Testis (tissue), 3 donors: ENCODE results near the gene BOLL. TPM values are rescaled to one million over a fixed set of nuclear protein-coding genes. Genes with fewer than 3 reads are reported as not detected.

Source experiments
- DNase-seq: peaks from one replicate; pipeline ENCODE4 v3.0.0-alpha.2; 2019
- H3K27ac ChIP-seq, 2 donors: fragments of 200-600 bp; sonication (generic); one replicate each; pipeline ENCODE4 v1.5.1; 2019
- H3K27me3 ChIP-seq: fragments of 200-600 bp; sonication (generic); one replicate; pipeline ENCODE4 v1.5.1; 2019
- H3K36me3 ChIP-seq: fragments of 200-600 bp; sonication (generic); one replicate; pipeline ENCODE4 v1.5.1; 2017; ENCODE audit warnings: low read depth; ENCODE audit errors: missing control alignments
- H3K4me1 ChIP-seq: fragments of 200-600 bp; sonication (generic); one replicate; pipeline ENCODE4 v1.5.1; 2019
- H3K4me3 ChIP-seq, 2 donors: fragments of 200-600 bp; sonication (generic); one replicate each; pipeline ENCODE4 v1.5.1; 2017 to 2019
- H3K9me3 ChIP-seq: fragments of 200-600 bp; sonication (generic); one replicate; pipeline ENCODE4 v1.5.1; 2017
- POLR2A ChIP-seq: fragments of 450-650 bp; IDR thresholded peaks from one replicate; pipeline ENCODE4 v1.6.1; 2017; ENCODE audit warnings: antibody characterized with exemption, mild to moderate bottlenecking, moderate library complexity
- WGBS, 2 donors: methylation state at CpG; one replicate each; pipeline ENCODE4 v1.1.5; 2018; 5-methylcytosine and 5-hydroxymethylcytosine counted together
- intact Hi-C: fragments of 100-400 bp; cut with DNase I; formaldehyde crosslinking; loops from one replicate; pipeline ENCODE4 v1.15.1; 2023; ENCODE audit warnings: low total_unique reads
- polyA plus RNA-seq: library from polyadenylated mRNA; stranded (reverse); fragments of 350-450 nt; fragmentation: Illumina TruSeq; extraction: RNeasy Lipid Tissue Mini Kit (QIAGEN cat#74804); gene quantifications from one replicate; pipeline ENCODE4 v1.2.3, GENCODE V29; 2014; ENCODE audit warnings: low read depth, low replicate concordance; ENCODE audit not compliant: insufficient read depth
- total RNA-seq, 2 donors: library from RNA; depleted of rRNA; stranded (reverse); fragments of >200 nt; gene quantifications; one replicate each; pipeline ENCODE4 v1.2.3, GENCODE V29; 2016
- TF ChIP-seq, protein P1 (sequence below), 3 experiments: fragments of 450-650 bp in 2 of 3; fragments of 200-600 bp in 1 of 3; sonication (generic) in 1 of 3; IDR thresholded peaks; one replicate each; pipeline ENCODE4 v1.5.1; 2016 to 2019; ENCODE audit warnings: antibody characterized with exemption in 3 of 3, mild to moderate bottlenecking in 2 of 3, moderate library complexity in 1 of 3

Gene BOLL
- total and polyA plus RNA-seq, 3 donors from 2014 or later = 51.0 to 256 (median 65.0) TPM

DNA sequence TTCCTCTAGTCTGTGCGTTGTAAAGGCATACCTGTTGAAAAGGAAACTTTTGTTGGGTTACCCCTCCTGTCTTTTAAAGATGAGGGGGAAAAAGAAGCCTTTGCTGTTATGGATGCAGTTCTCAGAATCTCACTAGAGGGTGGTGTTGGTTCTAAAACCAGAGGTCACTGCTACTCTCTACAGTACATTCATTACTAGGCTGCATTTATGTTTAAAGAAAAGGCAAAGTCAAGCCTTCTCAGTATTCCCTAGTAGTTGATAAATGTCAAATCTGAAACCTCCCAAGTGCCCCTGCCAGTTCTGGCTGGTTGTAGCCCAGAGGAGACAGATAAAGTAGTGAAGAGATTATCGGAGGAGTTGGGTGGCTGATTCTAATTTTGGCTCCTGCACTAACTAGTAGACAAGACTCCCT lies 17.9 kb upstream of the BOLL start:
- Histone ChIP-seq H3K27me3 (no peaks in the 10 kb centered on the region), H3K4me3 (no peak overlapping the region), H3K9me3 (no peaks in the 10 kb centered on the region), H3K36me3 (no peaks in the 10 kb centered on the region), H3K4me1 (no peaks in the 10 kb centered on the region), H3K27ac (no peak overlapping the region)
- DNase-seq = no peak
- no peak for TF ChIP-seq POLR2A
- TF ChIP-seq, protein P1, sequence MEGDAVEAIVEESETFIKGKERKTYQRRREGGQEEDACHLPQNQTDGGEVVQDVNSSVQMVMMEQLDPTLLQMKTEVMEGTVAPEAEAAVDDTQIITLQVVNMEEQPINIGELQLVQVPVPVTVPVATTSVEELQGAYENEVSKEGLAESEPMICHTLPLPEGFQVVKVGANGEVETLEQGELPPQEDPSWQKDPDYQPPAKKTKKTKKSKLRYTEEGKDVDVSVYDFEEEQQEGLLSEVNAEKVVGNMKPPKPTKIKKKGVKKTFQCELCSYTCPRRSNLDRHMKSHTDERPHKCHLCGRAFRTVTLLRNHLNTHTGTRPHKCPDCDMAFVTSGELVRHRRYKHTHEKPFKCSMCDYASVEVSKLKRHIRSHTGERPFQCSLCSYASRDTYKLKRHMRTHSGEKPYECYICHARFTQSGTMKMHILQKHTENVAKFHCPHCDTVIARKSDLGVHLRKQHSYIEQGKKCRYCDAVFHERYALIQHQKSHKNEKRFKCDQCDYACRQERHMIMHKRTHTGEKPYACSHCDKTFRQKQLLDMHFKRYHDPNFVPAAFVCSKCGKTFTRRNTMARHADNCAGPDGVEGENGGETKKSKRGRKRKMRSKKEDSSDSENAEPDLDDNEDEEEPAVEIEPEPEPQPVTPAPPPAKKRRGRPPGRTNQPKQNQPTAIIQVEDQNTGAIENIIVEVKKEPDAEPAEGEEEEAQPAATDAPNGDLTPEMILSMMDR (IDR thresholded peaks at IDR 0.05) = peak; percentile 43 to 66 (median 64)
- WGBS, 2 donors = 16 to 22% methylated on average over 2 of the region's 2 CpGs
- intact Hi-C loops = loop anchor here (10.0 kb wide), 1 partner anchor 322 kb away; no protein-coding TSS in a partner anchor

DNA sequence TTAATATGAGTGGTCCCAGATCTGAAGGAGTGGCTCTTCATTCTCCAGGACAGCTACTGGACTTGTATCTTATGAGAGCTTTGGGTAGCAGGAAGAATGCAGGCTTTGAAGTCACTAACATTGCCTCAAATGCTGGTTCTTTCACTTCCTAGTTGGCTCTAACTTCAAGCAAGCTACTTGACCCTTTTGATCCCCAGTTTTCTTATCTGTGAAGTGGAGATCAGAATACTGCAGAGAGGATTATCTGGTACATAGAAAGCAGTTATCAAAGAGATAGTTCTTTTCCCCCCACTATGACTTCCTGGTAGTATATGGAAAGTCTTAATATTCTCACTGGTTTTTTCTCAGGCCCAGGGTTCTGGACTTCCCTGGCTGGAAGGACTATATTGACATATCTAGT lies 15.9 kb upstream of the BOLL start:
- no peaks in the 10 kb centered on the region for H3K9me3 ChIP-seq
- TF ChIP-seq, protein P1 (IDR thresholded peaks at IDR 0.05) = no peak
- TF ChIP-seq POLR2A = no peak
- intact Hi-C loops = loop anchor here (10.0 kb wide), 1 partner anchor 324 kb away; no protein-coding TSS in a partner anchor

DNA sequence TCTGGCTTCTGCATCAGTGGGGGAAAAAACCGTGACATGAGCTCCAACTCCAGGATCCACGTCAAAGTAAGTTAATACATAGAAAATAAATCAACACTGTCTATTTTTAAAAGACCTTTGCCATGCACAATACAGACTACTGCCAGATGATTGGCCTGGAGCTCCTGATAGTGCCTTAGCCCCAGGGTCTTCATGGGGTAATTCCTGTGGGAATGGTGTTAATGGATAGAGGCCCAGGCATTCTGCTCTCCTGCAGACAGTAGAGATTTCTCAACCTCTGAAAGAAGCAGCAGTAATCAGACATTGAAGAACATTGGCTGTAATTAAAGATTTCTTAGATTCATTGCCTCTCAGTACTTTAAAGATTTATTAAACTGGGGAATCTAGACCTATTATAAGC lies 15.0 kb upstream of the BOLL start:
- WGBS, 2 donors = 81 to 91% methylated on average over 2 of the region's 2 CpGs
- Histone ChIP-seq H3K4me1 (no peaks in the 10 kb centered on the region), H3K27me3 (no peaks in the 10 kb centered on the region), H3K9me3 (no peaks in the 10 kb centered on the region), H3K4me3 (no peak overlapping the region), H3K27ac (no peak overlapping the region), H3K36me3 (no peaks in the 10 kb centered on the region)
- no peak for TF ChIP-seq POLR2A
- TF ChIP-seq, protein P1 (IDR thresholded peaks at IDR 0.05) = no peak
- intact Hi-C loops = loop anchor here (10.0 kb wide), 1 partner anchor 325 kb away; no protein-coding TSS in a partner anchor
- DNase-seq = no peak

More for the DNA sequence above, 15.9 kb upstream of the BOLL start:
- Histone ChIP-seq H3K27me3 (no peaks in the 10 kb centered on the region), H3K4me3 (no peak overlapping the region), H3K4me1 (no peaks in the 10 kb centered on the region), H3K36me3 (no peaks in the 10 kb centered on the region), H3K27ac (no peak overlapping the region)
- DNase-seq = no peak

DNA sequence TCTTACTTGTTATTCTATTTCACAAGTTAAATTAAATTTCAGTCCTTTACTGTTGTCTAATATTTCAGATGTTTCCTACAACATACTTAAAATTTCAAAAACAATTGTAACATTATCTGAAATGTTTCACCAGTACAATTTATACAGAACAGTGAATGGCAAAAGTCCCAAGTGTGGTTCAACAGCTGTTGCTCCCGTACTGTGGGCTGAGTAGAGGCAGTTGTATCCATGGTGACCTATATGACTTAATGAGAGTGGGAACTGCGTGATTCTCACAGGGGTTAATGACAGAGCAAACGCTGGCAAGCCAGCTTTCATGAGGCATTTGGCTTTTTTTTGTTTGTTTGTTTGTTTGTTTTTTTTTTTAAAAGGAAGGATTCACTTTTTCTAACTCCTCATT lies 13.9 kb upstream of the BOLL start:
- Histone ChIP-seq H3K27me3 (no peaks in the 10 kb centered on the region), H3K4me1 (no peaks in the 10 kb centered on the region), H3K9me3 (no peaks in the 10 kb centered on the region), H3K4me3 (no peak overlapping the region), H3K27ac (no peak overlapping the region), H3K36me3 (no peaks in the 10 kb centered on the region)
- TF ChIP-seq POLR2A = no peak
- TF ChIP-seq, protein P1 (IDR thresholded peaks at IDR 0.05) = no peak
- intact Hi-C loops = loop anchor here (2.0 kb wide), 1 partner anchor 498 kb away; no protein-coding TSS in a partner anchor
- no peak for DNase-seq
- 65 to 68% methylated on average over 3 of the region's 3 CpGs for WGBS, 2 donors

DNA sequence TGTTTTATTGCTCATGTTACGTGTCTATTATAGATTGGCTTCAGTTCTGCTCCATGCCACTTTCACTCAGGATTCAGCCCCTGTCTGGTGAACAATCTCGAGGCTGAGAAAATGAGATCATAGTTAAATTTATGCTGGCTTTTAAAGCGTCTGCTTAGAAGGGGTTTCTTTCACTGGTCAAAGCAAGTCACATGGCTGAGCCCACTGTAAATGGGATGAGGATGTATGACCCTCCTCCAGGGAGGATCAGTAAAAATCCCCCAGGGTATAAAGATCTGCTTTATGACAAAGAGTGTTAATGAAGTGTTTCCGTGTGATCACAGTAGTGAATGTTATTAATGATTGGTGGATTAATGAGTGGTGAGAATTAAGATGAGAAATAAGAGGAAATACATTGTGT lies 13.1 kb upstream of the BOLL start:
- WGBS, 2 donors = 73 to 84% methylated on average over 4 of the region's 4 CpGs
- Histone ChIP-seq H3K27ac (no peak overlapping the region), H3K36me3 (no peaks in the 10 kb centered on the region), H3K4me1 (no peaks in the 10 kb centered on the region), H3K4me3 (no peak overlapping the region), H3K9me3 (no peaks in the 10 kb centered on the region), H3K27me3 (no peaks in the 10 kb centered on the region)
- DNase-seq = no peak
- intact Hi-C loops = loop anchor here (2.0 kb wide), 1 partner anchor 499 kb away; no protein-coding TSS in a partner anchor
- no peak for TF ChIP-seq POLR2A
- TF ChIP-seq, protein P1 (IDR thresholded peaks at IDR 0.05) = no peak
